HFF-Myc (cell line): ENCODE measurements around the gene ANK3.

ENCODE experiments used
- DNase-seq: peaks from one replicate; pipeline ENCODE4 v3.0.0-alpha.2; 2011; ENCODE audit warnings: low read depth; ENCODE audit errors: extremely low read depth
- H3K4me3 ChIP-seq: replicated peaks from 2 replicates; pipeline ENCODE4 v1.5.1; 2011; ENCODE audit warnings: low read depth, mild to moderate bottlenecking, control low read depth, low read length
- TF ChIP-seq, protein P1 (sequence below): IDR thresholded peaks from 2 replicates; pipeline ENCODE4 v1.5.1; 2012; ENCODE audit warnings: mild to moderate bottlenecking, low read depth, low read length, control low read depth; ENCODE audit errors: missing control alignments

ANK3 gene

GRCh38 chr10:60169111-60169510 is 220.6 kb downstream of the ANK3 start:
- no peak overlapping the region for H3K4me3 ChIP-seq
- TF ChIP-seq, protein P1, sequence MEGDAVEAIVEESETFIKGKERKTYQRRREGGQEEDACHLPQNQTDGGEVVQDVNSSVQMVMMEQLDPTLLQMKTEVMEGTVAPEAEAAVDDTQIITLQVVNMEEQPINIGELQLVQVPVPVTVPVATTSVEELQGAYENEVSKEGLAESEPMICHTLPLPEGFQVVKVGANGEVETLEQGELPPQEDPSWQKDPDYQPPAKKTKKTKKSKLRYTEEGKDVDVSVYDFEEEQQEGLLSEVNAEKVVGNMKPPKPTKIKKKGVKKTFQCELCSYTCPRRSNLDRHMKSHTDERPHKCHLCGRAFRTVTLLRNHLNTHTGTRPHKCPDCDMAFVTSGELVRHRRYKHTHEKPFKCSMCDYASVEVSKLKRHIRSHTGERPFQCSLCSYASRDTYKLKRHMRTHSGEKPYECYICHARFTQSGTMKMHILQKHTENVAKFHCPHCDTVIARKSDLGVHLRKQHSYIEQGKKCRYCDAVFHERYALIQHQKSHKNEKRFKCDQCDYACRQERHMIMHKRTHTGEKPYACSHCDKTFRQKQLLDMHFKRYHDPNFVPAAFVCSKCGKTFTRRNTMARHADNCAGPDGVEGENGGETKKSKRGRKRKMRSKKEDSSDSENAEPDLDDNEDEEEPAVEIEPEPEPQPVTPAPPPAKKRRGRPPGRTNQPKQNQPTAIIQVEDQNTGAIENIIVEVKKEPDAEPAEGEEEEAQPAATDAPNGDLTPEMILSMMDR = no peak
- DNase-seq = no peak

DNA sequence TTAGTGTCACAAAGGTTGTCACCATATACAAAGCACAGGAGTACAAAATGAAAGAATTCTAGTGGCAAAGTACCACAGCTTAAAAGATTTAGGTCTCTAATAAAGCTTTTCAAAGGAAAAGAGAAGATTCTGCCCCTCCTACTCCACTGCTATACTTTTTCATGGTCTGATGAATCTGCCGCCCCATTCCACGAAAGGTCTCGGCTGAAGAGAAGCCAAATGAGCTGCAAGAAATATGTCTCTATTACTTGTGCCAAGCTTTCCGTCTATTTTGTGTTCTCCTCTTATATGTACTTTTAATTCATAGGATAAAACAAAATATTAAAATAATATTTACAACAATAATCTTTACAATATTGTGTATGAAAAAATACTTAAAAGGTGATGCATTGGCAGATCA is 222.6 kb downstream of the ANK3 start:
- no peak overlapping the region for H3K4me3 ChIP-seq
- DNase-seq = no peak
- TF ChIP-seq, protein P1 = no peak

- no peak for DNase-seq
- TF ChIP-seq, protein P1 = no peak
- no peak overlapping the region for H3K4me3 ChIP-seq
These were observed 225.9 kb downstream of the ANK3 start for GRCh38 chr10:60163786-60164185.

GRCh38 chr10:60162631-60163030 is 227.0 kb downstream of the ANK3 start:
- no peak for DNase-seq
- no peak overlapping the region for H3K4me3 ChIP-seq
- TF ChIP-seq, protein P1 = no peak

GRCh38 chr10:60155943-60156683 is 233.6 kb downstream of the ANK3 start:
- TF ChIP-seq, protein P1 = no peak
- H3K4me3 ChIP-seq = no peak overlapping the region
- no peak for DNase-seq

DNA sequence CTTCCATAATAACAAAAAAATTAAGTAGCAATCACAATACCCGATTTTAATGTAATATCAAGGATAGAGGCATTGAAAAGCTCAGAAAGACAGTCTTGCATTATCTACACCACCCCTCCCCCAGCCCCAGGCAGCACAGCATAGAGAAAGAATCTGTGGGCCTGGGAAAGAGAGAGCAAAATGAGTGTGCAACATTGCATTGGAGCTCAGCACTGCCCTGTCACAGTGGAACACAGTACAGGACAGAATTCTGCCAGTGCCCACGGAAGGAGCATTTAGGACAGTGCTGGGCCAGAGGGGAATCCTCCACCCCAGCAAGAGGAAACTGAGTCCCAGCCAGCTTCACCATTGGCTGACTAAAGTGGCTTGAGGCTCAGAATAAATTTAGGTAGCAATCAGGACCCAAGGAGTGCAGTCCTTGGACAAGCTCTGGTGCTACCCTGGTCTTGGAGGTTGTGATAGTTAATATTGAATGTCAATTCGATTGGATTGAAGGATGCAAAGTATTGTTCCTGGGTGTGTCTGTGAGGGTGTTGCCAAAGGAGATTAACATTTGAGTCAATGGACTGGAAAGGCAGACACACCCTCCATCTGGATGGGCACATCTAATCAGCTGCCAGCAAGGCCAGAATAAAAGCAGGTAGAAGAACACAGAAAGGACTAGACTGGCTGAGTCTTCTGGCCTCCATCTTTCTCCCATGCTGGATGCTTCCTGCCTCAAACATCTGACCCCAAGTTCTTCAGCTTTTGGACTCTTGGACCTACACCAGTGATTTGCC is 234.4 kb downstream of the ANK3 start:
- TF ChIP-seq, protein P1 = no peak
- no peak for DNase-seq

More for the DNA sequence above, 234.4 kb downstream of the ANK3 start:
- H3K4me3 ChIP-seq = no peak overlapping the region
